ENCODE data around the gene LRPAP1.

- TF ChIP-seq POLR2A (IDR thresholded peaks at IDR 0.05; ENCODE audit: low read length) (no peak), GATA1 (IDR thresholded peaks at IDR 0.05; ENCODE audit: low read depth, low read length) (no peak)
Measured at GRCh38 chr4:3502941-3503936, 29.0 kb downstream of the LRPAP1 start.
